GM19193 (cell line): ENCODE results near the gene LEKR1.

Experiments used
- POLR2A ChIP-seq: IDR thresholded peaks from 4 replicates; pipeline ENCODE4 v1.6.1; 2011; ENCODE audit not compliant: insufficient read depth, insufficient read length; ENCODE audit errors: extremely low read depth

The LEKR1 gene

GRCh38 chr3:157083824-157084223 lies 257.7 kb downstream of the LEKR1 start:
- TF ChIP-seq POLR2A = no peak

- TF ChIP-seq POLR2A = no peak
These were observed 260.1 kb downstream of the LEKR1 start for GRCh38 chr3:157086060-157086750.

DNA sequence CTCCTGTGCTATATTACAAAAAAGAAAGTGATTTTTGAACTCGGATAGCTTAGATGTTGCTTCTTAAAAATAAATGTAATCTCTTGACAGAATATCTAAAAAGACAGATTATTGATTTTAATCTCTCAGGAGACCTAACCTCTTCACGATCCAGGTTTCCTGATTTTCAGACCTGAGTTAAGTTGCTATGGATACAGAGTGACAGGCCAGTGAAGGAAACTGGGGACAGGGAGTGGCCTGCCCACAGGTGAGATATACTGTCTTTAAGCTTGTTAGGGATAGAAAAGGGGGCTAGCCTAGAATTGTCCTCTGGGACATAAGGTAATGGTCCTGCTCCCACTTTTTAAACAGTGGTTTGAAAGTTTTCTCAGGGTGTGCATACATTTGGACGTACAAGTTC lies 260.6 kb downstream of the LEKR1 start:
- no peak for TF ChIP-seq POLR2A

- no peak for TF ChIP-seq POLR2A
These were observed 261.2 kb downstream of the LEKR1 start for GRCh38 chr3:157087373-157087772.

- no peak for TF ChIP-seq POLR2A
These were observed 261.8 kb downstream of the LEKR1 start for GRCh38 chr3:157087780-157088600.

- no peak for TF ChIP-seq POLR2A
These were observed 262.7 kb downstream of the LEKR1 start for GRCh38 chr3:157088601-157089454.

DNA sequence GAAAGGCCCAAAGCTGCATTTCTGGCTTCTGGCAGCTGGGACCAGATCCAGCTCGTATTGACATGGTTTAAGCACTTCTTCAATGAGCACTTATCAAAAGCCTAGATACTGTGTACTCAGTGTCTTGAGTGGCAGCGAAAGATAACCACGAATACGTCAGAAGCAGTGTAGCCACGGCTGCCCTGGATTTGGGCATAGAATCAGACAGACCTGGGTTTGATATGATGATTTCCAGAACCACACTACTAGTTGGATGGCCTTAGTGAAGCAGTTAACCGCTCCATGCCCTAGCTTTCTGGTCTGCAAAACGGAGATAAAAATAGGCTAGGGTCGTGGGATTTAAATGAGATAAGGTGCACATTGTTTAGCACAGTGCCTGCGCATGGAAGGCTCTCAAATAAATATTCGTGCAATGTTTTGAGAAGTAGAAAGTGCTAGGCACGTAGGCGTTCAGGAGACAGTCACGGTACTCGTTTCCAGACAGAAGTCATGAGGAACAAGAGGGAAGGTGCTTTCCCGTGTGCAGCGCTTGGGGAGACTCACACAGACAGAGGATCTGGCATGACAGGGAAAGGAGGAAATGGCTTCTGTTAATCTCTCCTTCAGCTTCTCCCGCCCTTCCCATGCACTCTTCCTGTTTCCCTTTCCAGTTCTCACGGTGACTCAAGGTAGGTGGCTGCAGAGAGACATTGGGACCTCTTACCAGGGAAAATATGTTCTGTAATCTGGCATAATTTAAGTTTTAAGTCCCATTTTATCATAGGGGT lies 263.5 kb downstream of the LEKR1 start:
- TF ChIP-seq POLR2A = no peak

GRCh38 chr3:157091083-157091833 lies 265.1 kb downstream of the LEKR1 start:
- TF ChIP-seq POLR2A = no peak

GRCh38 chr3:157092230-157092629 lies 266.1 kb downstream of the LEKR1 start:
- no peak for TF ChIP-seq POLR2A

DNA sequence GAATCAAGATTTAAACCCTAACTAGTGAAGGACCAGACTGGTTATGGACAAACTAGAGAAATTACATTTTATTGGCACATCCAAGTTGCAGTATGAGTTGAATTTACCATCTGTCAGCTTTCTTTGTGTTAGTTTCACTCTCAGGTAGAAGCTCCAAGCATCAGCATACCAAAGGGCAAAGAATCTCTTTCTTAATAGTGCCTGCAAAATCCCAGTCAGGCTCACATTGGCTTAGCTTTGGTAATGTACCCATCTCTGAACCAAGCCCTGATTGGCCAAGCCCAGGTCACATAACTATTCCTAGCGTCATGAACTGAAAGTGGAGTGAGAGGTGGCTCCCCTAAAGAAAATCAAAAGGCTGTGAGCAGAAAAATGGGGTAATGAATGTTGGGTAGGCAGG lies 266.9 kb downstream of the LEKR1 start:
- no peak for TF ChIP-seq POLR2A

- TF ChIP-seq POLR2A = no peak
These were observed 268.1 kb downstream of the LEKR1 start for GRCh38 chr3:157094301-157094700.

DNA sequence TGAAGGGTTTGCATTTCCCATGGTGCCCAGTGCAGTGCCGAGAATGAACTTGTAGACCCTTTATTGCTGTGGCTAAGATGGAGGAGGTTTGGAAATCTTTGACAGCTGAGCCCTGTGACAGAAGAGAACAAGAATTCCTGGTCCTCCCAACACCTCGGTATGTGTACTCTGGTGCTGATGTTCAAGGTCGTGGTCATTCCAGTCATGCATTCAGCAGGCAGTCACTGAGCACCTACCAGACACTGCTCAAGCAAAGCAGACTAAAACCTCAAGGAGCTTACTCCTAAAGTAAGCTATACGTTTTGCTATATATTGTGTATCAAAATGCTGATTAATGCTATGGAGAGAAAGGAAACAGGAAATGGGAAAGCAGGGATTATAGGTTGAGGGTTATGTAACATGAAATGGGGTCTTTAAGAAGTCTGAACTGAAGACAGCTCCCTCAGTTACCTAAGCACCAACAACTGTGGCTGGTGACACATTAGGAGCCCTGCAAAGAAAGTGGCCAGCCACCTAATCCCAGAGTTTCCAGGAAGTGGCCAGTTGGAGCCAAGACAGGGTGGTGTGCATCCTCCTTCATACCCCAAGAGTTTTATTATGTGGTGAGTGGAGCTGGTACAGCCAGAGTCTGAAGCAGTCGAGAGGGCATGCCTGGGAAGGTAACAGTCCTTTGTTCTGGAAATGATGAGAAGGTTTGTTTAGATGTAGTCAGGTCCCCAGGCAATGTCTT lies 268.8 kb downstream of the LEKR1 start:
- no peak for TF ChIP-seq POLR2A
